ENCODE results near the gene RNF130.

GRCh38 chr5:180071531-180072255 is at the start of gene RNF130:
- TF ChIP-seq, protein P1, sequence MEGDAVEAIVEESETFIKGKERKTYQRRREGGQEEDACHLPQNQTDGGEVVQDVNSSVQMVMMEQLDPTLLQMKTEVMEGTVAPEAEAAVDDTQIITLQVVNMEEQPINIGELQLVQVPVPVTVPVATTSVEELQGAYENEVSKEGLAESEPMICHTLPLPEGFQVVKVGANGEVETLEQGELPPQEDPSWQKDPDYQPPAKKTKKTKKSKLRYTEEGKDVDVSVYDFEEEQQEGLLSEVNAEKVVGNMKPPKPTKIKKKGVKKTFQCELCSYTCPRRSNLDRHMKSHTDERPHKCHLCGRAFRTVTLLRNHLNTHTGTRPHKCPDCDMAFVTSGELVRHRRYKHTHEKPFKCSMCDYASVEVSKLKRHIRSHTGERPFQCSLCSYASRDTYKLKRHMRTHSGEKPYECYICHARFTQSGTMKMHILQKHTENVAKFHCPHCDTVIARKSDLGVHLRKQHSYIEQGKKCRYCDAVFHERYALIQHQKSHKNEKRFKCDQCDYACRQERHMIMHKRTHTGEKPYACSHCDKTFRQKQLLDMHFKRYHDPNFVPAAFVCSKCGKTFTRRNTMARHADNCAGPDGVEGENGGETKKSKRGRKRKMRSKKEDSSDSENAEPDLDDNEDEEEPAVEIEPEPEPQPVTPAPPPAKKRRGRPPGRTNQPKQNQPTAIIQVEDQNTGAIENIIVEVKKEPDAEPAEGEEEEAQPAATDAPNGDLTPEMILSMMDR (conservative IDR thresholded peaks at IDR 0.05; ENCODE audit: low read depth, low read length) = no peak
- no peak for TF ChIP-seq EZH2 (IDR thresholded peaks at IDR 0.05; ENCODE audit: borderline replicate concordance, low read depth, low read length, poor library complexity, severe bottlenecking)

All from A673 (cell line).